Measurements from ENCODE around the gene A1CF.

DNA sequence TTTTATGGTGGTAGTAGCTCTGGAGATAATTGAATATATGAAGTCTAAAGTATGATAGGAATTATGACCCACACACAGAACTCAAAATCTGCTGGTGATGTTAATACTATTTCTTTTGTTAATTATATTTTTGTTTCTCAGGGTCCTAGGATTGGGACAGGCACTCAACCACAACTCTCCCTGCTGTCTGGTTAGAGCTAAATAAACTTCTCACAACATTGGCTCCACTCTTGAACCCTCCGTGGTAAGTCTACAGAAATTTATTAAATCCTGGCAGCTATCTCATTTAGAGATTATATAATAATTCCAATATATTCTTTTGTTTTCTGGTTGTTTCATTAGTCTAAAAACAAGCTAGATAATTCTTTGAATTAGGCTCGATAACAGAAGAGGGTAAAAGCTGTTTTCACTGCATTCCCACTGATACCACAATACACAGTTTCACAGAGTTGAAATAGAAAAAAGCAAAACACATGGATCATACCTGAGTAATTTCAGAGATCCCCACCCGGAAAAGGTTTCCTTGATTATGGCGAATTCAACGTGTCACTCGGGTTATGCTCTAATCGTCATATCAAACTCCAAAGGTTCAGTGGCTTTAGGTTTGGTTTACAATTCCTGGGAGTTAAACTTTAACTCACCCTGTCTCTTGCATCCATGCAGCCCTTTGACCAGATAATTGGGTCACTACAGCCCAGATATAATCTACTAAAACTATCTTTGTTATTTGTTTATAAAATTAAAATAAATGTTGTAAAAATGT is at the start of gene A1CF:
- TF ChIP-seq, protein P1, sequence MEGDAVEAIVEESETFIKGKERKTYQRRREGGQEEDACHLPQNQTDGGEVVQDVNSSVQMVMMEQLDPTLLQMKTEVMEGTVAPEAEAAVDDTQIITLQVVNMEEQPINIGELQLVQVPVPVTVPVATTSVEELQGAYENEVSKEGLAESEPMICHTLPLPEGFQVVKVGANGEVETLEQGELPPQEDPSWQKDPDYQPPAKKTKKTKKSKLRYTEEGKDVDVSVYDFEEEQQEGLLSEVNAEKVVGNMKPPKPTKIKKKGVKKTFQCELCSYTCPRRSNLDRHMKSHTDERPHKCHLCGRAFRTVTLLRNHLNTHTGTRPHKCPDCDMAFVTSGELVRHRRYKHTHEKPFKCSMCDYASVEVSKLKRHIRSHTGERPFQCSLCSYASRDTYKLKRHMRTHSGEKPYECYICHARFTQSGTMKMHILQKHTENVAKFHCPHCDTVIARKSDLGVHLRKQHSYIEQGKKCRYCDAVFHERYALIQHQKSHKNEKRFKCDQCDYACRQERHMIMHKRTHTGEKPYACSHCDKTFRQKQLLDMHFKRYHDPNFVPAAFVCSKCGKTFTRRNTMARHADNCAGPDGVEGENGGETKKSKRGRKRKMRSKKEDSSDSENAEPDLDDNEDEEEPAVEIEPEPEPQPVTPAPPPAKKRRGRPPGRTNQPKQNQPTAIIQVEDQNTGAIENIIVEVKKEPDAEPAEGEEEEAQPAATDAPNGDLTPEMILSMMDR (IDR thresholded peaks at IDR 0.05; ENCODE audit: low read depth, low read length, poor library complexity, severe bottlenecking), result no peak
- no peak for TF ChIP-seq EZH2phosphoT487 (IDR thresholded peaks at IDR 0.05; ENCODE audit: borderline replicate concordance, low read length)

All from DOHH2 (cell line).